A549 (cell line): ENCODE measurements around the gene PRDM12. TPM values are rescaled to one million over a fixed set of nuclear protein-coding genes. Genes with fewer than 3 reads are reported as not detected.
A peak's percentile ranks its signal among the peaks of the same experiment; 100 is the strongest.

Source experiments
- ATAC-seq, 2 experiments: fragments of 200-7000 bp in 1 of 2; fragments of >200 bp in 1 of 2; cut with Nextera tagmentation in 1 of 2; cut with Tn5 transposase in 1 of 2; 3 replicates each; pipeline versions ENCODE4 v1.8.0 to v1.9.1; 2018 to 2020; ENCODE audit warnings: mild to moderate bottlenecking in 1 of 2, moderate library complexity in 1 of 2
- CTCF ChIA-PET: fragments of 300-600 bp; sonication (Branson Sonifier 250); formaldehyde crosslinking; extraction: SDS; loops from one replicate; lab custom pipeline; 2021; ENCODE audit warnings: antibody characterized with exemption, inconsistent platforms; lab: Yijun Ruan, JAX
- POLR2A ChIA-PET: fragments of 350-600 bp; formaldehyde crosslinking; extraction: SDS; loops from one replicate; lab custom pipeline; 2021; ENCODE audit warnings: antibody characterized with exemption, inconsistent platforms; lab: Yijun Ruan, JAX
- DNase-seq, 2 experiments: peaks; one replicate each; pipeline versions ENCODE4 v3.0.0 to v3.0.0-alpha.2; 2011 to 2016; ENCODE audit warnings: low read depth in 1 of 2, low spot score in 1 of 2
- FAIRE-seq: peaks from 2 replicates; lab custom pipeline; 2011; peaks lifted over from hg19 to GRCh38; lab: Jason Lieb, UNC
- H3K27ac ChIP-seq, 2 experiments: fragments of >200 bp; sonication (Bioruptor Twin); formaldehyde crosslinking; 3 replicates each; pipeline ENCODE4 v1.5.1; 2016 to 2017
- H3K4me1 ChIP-seq: fragments of >200 bp; sonication (Bioruptor Twin); formaldehyde crosslinking; 3 replicates; pipeline ENCODE4 v1.6.1; 2016
- H3K4me2 ChIP-seq: fragments of >200 bp; sonication (Bioruptor Twin); formaldehyde crosslinking; 3 replicates; pipeline ENCODE4 v1.6.1; 2016
- H3K4me3 ChIP-seq: fragments of >200 bp; sonication (Bioruptor Twin); formaldehyde crosslinking; 3 replicates; pipeline ENCODE4 v1.5.1; 2016
- H3K9me3 ChIP-seq: fragments of >200 bp; sonication (Bioruptor Twin); formaldehyde crosslinking; 3 replicates; pipeline ENCODE4 v1.6.1; 2016
- BCL3 ChIP-seq: fragments of >200 bp; sonication (Bioruptor Twin); formaldehyde crosslinking; IDR thresholded peaks from 3 replicates; pipeline ENCODE4 v1.6.1; 2016
- CBX8 ChIP-seq: fragments of 200-600 bp; sonication (generic); IDR thresholded peaks from 2 replicates; pipeline ENCODE4 v1.6.1; 2016
- CHD2 ChIP-seq: fragments of 150-350 bp; IDR thresholded peaks from 2 replicates; pipeline ENCODE4 v1.6.1; 2014; ENCODE audit warnings: low read length; ENCODE audit not compliant: partially characterized antibody
- CHD4 ChIP-seq: fragments of 200-600 bp; sonication (generic); IDR thresholded peaks from 2 replicates; pipeline ENCODE4 v1.6.1; 2016; ENCODE audit warnings: antibody characterized with exemption, mild to moderate bottlenecking, borderline replicate concordance
- E2F6 ChIP-seq: IDR thresholded peaks from 2 replicates; pipeline ENCODE4 v1.6.1; 2012; ENCODE audit warnings: low read depth, borderline replicate concordance
- EHF ChIP-seq: fragments of 250-450 bp; sonication (Bioruptor Pico); IDR thresholded peaks from 2 replicates; pipeline ENCODE4 v1.5.0; 2020; ENCODE audit warnings: mild to moderate bottlenecking
- ESRRA ChIP-seq: fragments of 150-350 bp; IDR thresholded peaks from 2 replicates; pipeline ENCODE4 v1.6.1; 2014; ENCODE audit warnings: mild to moderate bottlenecking, low read length, borderline replicate concordance
- FOXS1 ChIP-seq: fragments of 250-450 bp; sonication (Bioruptor Pico); IDR thresholded peaks from 2 replicates; pipeline ENCODE4 v1.5.0; 2020; ENCODE audit warnings: mild to moderate bottlenecking, moderate library complexity
- HES2 ChIP-seq: fragments of >200 bp; sonication (Bioruptor Twin); formaldehyde crosslinking; IDR thresholded peaks from 2 replicates; pipeline ENCODE4 v1.6.1; 2016
- JUN ChIP-seq, 2 experiments: fragments of >200 bp; sonication (Bioruptor Twin); formaldehyde crosslinking; IDR thresholded peaks; 2 replicates in 1 of 2; 3 replicates in 1 of 2; pipeline ENCODE4 v1.6.1; 2016 to 2017
- KDM1A ChIP-seq: fragments of 200-600 bp; sonication (generic); IDR thresholded peaks from 2 replicates; pipeline ENCODE4 v1.6.1; 2016; ENCODE audit warnings: low read depth, mild to moderate bottlenecking
- MAX ChIP-seq: IDR thresholded peaks from 2 replicates; pipeline ENCODE4 v1.6.1; 2012
- MAZ ChIP-seq: fragments of 150-350 bp; IDR thresholded peaks from 2 replicates; pipeline ENCODE4 v1.6.1; 2014; ENCODE audit warnings: antibody characterized with exemption, low read depth, low read length, borderline replicate concordance
- MYC ChIP-seq: IDR thresholded peaks from 2 replicates; pipeline ENCODE4 v1.6.1; 2012; ENCODE audit warnings: mild to moderate bottlenecking, inconsistent platforms, low read length, improper control_type of control experiment, borderline replicate concordance
- NFE2L2 ChIP-seq: fragments of 150-350 bp; conservative IDR thresholded peaks from 2 replicates; pipeline ENCODE4 v1.6.1; 2014; ENCODE audit warnings: low read length
- PHF8 ChIP-seq: fragments of 200-600 bp; sonication (generic); IDR thresholded peaks from 2 replicates; pipeline ENCODE4 v1.6.1; 2016; ENCODE audit warnings: low read depth, mild to moderate bottlenecking, antibody characterized with exemption, moderate library complexity, borderline replicate concordance
- RAD21 ChIP-seq, 2 experiments: fragments of >200 bp in 1 of 2; sonication (Bioruptor Twin) in 1 of 2; formaldehyde crosslinking in 1 of 2; IDR thresholded peaks in 1 of 2; conservative IDR thresholded peaks in 1 of 2; 2 replicates in 1 of 2; 3 replicates in 1 of 2; pipeline ENCODE4 v1.6.1; 2012 to 2018; ENCODE audit warnings: inconsistent platforms in 1 of 2
- RFX5 ChIP-seq: fragments of 450-650 bp; IDR thresholded peaks from 2 replicates; pipeline ENCODE4 v1.7.1; 2014; ENCODE audit warnings: antibody characterized with exemption, mild to moderate bottlenecking, moderate library complexity
- RNF2 ChIP-seq: fragments of 200-600 bp; sonication (generic); IDR thresholded peaks from 2 replicates; pipeline ENCODE4 v1.6.1; 2016; ENCODE audit warnings: low read depth, mild to moderate bottlenecking, antibody characterized with exemption, moderate library complexity, borderline replicate concordance
- USF2 ChIP-seq: fragments of 450-650 bp; IDR thresholded peaks from 2 replicates; pipeline ENCODE4 v1.6.1; 2014; ENCODE audit warnings: antibody characterized with exemption
- ZC3H11A ChIP-seq: fragments of 450-650 bp; IDR thresholded peaks from 2 replicates; pipeline ENCODE4 v1.6.1; 2014; ENCODE audit warnings: antibody characterized with exemption, mild to moderate bottlenecking
- WGBS: methylation state at CpG from one replicate; pipeline ENCODE4 v1.1.6; 2017; ENCODE audit errors: missing lambda C conversion rate; 5-methylcytosine and 5-hydroxymethylcytosine counted together
- polyA plus RNA-seq, 4 experiments: library from polyadenylated mRNA; depleted of rRNA in 3 of 4; stranded (reverse); fragments of >200 nt; fragmentation: RNase III in 1 of 4; extraction: RNeasy Plus Mini Kit Qiagen cat#74134 plus additional on column Dnase treatment in 1 of 4; gene quantifications; 2 replicates in 3 of 4; 3 replicates in 1 of 4; pipeline ENCODE4 v1.2.3, GENCODE V29; 2011 to 2017
- TF ChIP-seq, protein P1 (sequence below): fragments of >200 bp; sonication (Bioruptor Twin); formaldehyde crosslinking; IDR thresholded peaks from 3 replicates; pipeline ENCODE4 v1.5.1; 2016

Gene PRDM12
- polyA plus RNA-seq, 2 of the 4 experiments (the other 2 are of a cell fraction), result 0.09 to 0.17 TPM

DNA sequence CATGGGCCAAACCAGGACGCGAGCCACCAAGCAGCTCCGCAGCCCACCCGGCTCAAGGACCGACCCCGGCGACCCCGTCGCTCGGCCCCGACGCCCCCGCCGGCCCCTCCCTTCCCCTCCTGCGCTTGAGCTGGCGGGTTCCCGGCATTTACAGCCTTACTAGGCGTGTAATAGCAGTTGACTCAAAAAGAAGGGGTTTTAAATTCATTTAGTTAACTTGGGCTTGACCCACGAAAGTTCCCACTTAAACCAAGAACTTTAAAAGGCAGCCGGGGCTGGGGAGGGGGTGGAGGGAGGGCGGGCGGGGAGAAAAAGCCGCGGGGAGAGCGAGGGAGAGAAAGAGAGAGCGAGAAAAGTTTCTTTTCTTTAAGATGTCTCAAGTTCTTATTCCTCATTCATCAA lies 636 bp downstream of the PRDM12 start:
- 20% methylated on average over 16 of the region's 26 CpGs for WGBS
- ATAC-seq (no peak), DNase-seq (no peak), FAIRE-seq (no peak)
- TF ChIP-seq EHF (CRISPR knock-in tag), result no peak
- TF ChIP-seq JUN (IDR thresholded peaks at IDR 0.05), result no peak
- no peak for TF ChIP-seq HES2
- TF ChIP-seq MAZ, result no peak
- TF ChIP-seq CHD2, result no peak
- TF ChIP-seq CHD4, result no peak
- no peak for TF ChIP-seq MAX
- no peak for TF ChIP-seq PHF8
- no peak for TF ChIP-seq CBX8
- TF ChIP-seq KDM1A, result no peak
- no peak for TF ChIP-seq ESRRA
- no peak for TF ChIP-seq USF2
- peak overlapping the region; percentile 71 for H3K4me2 ChIP-seq
- H3K4me1 ChIP-seq, result peaks cover 32% of the 10 kb centered on the region
- H3K4me3 ChIP-seq, result peak overlapping the region; percentile 27; the same call in 2 of the 3 replicates
- POLR2A ChIA-PET, result no interaction called here
- no peaks in the 10 kb centered on the region for H3K9me3 ChIP-seq
- H3K27ac ChIP-seq, result no peak overlapping the region
- CTCF ChIA-PET, result interaction anchor here (0.6 to 4.6 kb wide), 3 partner anchors 17 to 135 kb away, joined by 3 to 22 read pairs (median 4); no protein-coding TSS in a partner anchor

DNA sequence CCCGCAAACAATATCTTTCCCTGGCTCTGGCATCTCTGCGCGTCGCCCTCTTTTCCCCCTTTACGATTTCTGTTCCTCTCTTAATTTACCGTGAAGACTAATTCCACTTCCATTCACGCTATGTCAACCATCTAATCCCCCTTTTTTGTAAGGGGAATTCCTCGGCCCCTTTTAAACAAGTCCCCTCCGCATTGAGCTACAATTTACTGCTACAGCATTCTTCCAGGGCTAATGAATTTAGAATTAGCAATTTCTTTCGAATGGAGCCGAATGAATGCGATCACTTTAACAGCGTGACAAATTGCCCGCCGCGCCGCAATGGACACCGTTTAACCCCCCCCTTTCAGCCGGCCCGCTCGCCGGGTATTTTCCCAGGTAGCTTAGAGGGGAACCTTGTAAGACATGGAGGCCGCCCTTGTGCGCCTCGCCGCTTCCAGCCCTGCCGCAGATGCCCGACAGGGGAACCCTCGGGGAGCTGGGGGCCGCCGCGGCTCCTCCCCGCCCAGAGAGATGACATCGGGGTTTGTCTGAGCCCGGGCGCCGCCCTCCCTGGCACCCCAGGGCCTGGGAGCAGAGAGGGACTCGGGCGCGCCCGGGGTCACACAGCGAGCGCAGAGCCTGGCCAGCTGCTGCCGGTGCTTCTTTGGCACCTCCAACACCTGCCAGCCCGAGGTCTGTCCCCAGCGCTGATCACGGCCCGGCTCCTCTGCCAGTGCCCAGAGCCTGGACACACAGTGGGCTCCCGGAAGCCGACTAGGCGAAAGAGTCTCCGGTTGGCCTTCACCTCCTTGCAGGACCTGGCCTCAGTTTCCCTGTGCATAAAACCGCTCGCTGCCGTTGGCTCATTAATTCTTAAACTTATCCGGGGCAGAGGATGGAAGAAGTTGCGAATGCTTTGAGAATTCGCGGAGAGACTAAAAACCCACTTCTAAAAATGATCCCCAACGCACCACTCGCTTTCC lies 1.3 kb downstream of the PRDM12 start:
- POLR2A ChIA-PET, result no interaction called here
- H3K4me3 ChIP-seq, result peak overlapping the region; percentile 27; the same call in 1 of the 3 replicates
- H3K4me1 ChIP-seq, result peaks cover 29% of the 10 kb centered on the region; the same call in 2 of the 3 replicates
- TF ChIP-seq ESRRA, result no peak
- TF ChIP-seq BCL3, result no peak
- no peaks in the 10 kb centered on the region for H3K9me3 ChIP-seq
- H3K4me2 ChIP-seq, result peak overlapping the region; percentile 71
- no peak overlapping the region for H3K27ac ChIP-seq
- no peak for FAIRE-seq
- CTCF ChIA-PET, result interaction anchor here (0.6 to 4.6 kb wide), 5 partner anchors 17 to 205 kb away, joined by 3 to 22 read pairs (median 4); no protein-coding TSS in a partner anchor
- 38% methylated on average over 47 of the region's 61 CpGs for WGBS
- no peak for ATAC-seq
- DNase-seq, result no peak

DNA sequence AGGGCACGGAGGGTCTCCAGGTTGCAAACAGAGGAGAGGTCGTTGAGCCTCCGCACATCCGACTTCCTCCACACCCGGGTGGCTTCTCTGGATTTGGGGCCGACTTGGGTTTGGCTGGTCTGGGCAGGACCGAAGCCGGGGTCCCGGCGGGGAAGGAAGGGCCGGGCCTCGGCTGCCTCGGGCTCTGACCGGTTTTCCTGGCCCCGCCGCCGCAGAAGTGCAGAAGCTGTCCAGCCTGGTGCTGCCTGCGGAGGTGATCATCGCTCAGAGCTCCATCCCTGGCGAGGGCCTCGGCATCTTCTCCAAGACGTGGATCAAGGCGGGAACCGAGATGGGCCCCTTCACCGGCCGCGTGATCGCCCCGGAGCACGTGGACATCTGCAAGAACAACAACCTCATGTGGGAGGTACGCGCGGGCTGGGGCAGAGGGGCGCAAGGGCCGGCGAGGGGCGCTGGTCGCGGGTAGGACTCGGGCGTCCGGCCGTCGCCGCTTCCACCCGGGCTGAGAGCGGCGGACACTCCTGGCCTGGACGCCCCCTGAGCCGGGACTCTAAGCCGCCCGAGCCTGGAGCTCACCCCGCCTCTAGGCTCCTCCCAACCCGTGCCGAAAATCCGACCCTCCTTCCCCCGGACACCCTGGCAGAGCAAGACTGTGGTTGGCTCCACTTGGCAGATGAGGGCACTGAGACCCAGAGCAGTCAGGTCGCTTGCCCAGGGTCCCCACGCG lies 2.2 kb downstream of the PRDM12 start:
- CTCF ChIA-PET, result interaction anchor here (1.0 to 4.6 kb wide), 5 partner anchors 16 to 206 kb away, joined by 3 to 22 read pairs (median 4); no protein-coding TSS in a partner anchor
- no peak overlapping the region for H3K27ac ChIP-seq
- DNase-seq (no peak), FAIRE-seq (no peak), ATAC-seq (no peak)
- peaks cover 22% of the 10 kb centered on the region; the same call in 2 of the 3 replicates for H3K4me1 ChIP-seq
- POLR2A ChIA-PET, result no interaction called here
- no peak overlapping the region for H3K4me2 ChIP-seq
- H3K9me3 ChIP-seq, result no peaks in the 10 kb centered on the region
- WGBS, result 79% methylated on average over 57 of the region's 60 CpGs
- no peak overlapping the region for H3K4me3 ChIP-seq
- TF ChIP-seq FOXS1, result no peak
- no peak for TF ChIP-seq RNF2
- TF ChIP-seq CBX8, result no peak
- no peak for TF ChIP-seq ESRRA
- no peak for TF ChIP-seq NFE2L2
- TF ChIP-seq RFX5, result no peak
- no peak for TF ChIP-seq E2F6
- TF ChIP-seq ZC3H11A, result no peak
- no peak for TF ChIP-seq HES2
- no peak for TF ChIP-seq RAD21 (conservative IDR thresholded peaks at IDR 0.05 in 1 of 2, IDR thresholded peaks at IDR 0.05 in 1 of 2)
- TF ChIP-seq, protein P1, sequence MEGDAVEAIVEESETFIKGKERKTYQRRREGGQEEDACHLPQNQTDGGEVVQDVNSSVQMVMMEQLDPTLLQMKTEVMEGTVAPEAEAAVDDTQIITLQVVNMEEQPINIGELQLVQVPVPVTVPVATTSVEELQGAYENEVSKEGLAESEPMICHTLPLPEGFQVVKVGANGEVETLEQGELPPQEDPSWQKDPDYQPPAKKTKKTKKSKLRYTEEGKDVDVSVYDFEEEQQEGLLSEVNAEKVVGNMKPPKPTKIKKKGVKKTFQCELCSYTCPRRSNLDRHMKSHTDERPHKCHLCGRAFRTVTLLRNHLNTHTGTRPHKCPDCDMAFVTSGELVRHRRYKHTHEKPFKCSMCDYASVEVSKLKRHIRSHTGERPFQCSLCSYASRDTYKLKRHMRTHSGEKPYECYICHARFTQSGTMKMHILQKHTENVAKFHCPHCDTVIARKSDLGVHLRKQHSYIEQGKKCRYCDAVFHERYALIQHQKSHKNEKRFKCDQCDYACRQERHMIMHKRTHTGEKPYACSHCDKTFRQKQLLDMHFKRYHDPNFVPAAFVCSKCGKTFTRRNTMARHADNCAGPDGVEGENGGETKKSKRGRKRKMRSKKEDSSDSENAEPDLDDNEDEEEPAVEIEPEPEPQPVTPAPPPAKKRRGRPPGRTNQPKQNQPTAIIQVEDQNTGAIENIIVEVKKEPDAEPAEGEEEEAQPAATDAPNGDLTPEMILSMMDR, result no peak
- TF ChIP-seq USF2, result no peak
- no peak for TF ChIP-seq MAZ
- no peak for TF ChIP-seq MYC
